Panc1 (cell line): Measurements from ENCODE around the gene PTER. TPM values are rescaled to one million over a fixed set of nuclear protein-coding genes. Genes with fewer than 3 reads are reported as not detected.

Experiments used
- ATAC-seq: fragments of 200-7000 bp; cut with Tn5 transposase; 2 replicates; pipeline ENCODE4 v1.9.1; 2020; ENCODE audit warnings: mild to moderate bottlenecking, moderate library complexity
- Bru-seq: library from RNA; stranded (reverse); fragments of 400-500 nt; gene quantifications from one replicate; lab custom pipeline; 2021; lab: Mats Ljungman, UMichigan
- BruChase-seq, 2 experiments: library from RNA; stranded (reverse); fragments of 400-500 nt; gene quantifications; one replicate each; lab custom pipeline; 2021; lab: Mats Ljungman, UMichigan
- BruUV-seq: library from RNA; stranded (reverse); fragments of 400-500 nt; replicated peaks from 2 replicates; lab custom pipeline; 2021; lab: Mats Ljungman, UMichigan
- CTCF ChIA-PET: fragments of 300-600 bp; sonication (Branson Sonifier 250); formaldehyde crosslinking; loops from one replicate; lab custom pipeline; 2022; ENCODE audit warnings: antibody characterized with exemption; lab: Charles Lee
- POLR2A ChIA-PET: fragments of 300-600 bp; sonication (Branson Sonifier 250); formaldehyde crosslinking; loops from one replicate; lab custom pipeline; 2022; ENCODE audit warnings: antibody characterized with exemption; lab: Charles Lee
- DNase-seq: peaks from one replicate; pipeline ENCODE4 v3.0.0-alpha.2; 2010; ENCODE audit warnings: low read depth, low spot score
- H3K27ac ChIP-seq: 2 replicates; pipeline ENCODE4 v1.5.1; 2011; ENCODE audit warnings: mild to moderate bottlenecking, low read length, inconsistent platforms
- H3K27me3 ChIP-seq: fragments of 200-500 bp; sonication (Bioruptor generic); 2 replicates; pipeline ENCODE4 v1.6.0; 2014; ENCODE audit warnings: low read length, inconsistent platforms; ENCODE audit not compliant: control insufficient read depth, insufficient read depth
- H3K36me3 ChIP-seq: fragments of 200-500 bp; sonication (Bioruptor generic); 2 replicates; pipeline ENCODE4 v1.5.1; 2014; ENCODE audit warnings: inconsistent platforms, mild to moderate bottlenecking, low read length, moderate library complexity; ENCODE audit not compliant: control insufficient read depth, insufficient read depth
- H3K4me1 ChIP-seq: 2 replicates; pipeline ENCODE4 v1.5.1; 2011; ENCODE audit warnings: inconsistent platforms, mild to moderate bottlenecking, low read length, moderate library complexity; ENCODE audit not compliant: control insufficient read depth, insufficient read depth
- H3K4me3 ChIP-seq, 2 experiments: 2 replicates each; pipeline ENCODE4 v1.5.1; 2011 to 2012; ENCODE audit warnings: low read depth in 2 of 2, low read length in 2 of 2, mild to moderate bottlenecking in 2 of 2, inconsistent platforms in 1 of 2, moderate library complexity in 1 of 2
- H3K9me3 ChIP-seq: fragments of 200-500 bp; sonication (Bioruptor generic); 2 replicates; pipeline ENCODE4 v1.5.1; 2014; ENCODE audit warnings: low read depth, mild to moderate bottlenecking, inconsistent platforms, low read length, moderate library complexity; ENCODE audit not compliant: control insufficient read depth, insufficient read depth
- CTCF ChIP-seq: fragments of 450-650 bp; IDR thresholded peaks from 2 replicates; pipeline ENCODE4 v1.5.1; 2017; ENCODE audit warnings: mild to moderate bottlenecking
- POLR2AphosphoS5 ChIP-seq: IDR thresholded peaks from 2 replicates; pipeline ENCODE4 v1.6.1; 2012; ENCODE audit warnings: mild to moderate bottlenecking, low read depth, low read length, moderate library complexity
- SIN3A ChIP-seq: IDR thresholded peaks from 2 replicates; pipeline ENCODE4 v1.6.1; 2012; ENCODE audit warnings: low read depth, mild to moderate bottlenecking, low read length, moderate library complexity, borderline replicate concordance; ENCODE audit not compliant: insufficient read depth
- TCF7L2 ChIP-seq: IDR thresholded peaks from 2 replicates; pipeline ENCODE4 v1.6.1; 2011; ENCODE audit warnings: mild to moderate bottlenecking, low read depth, low read length, inconsistent platforms
- in situ Hi-C: cut with HindIII; loops from 2 replicates; pipeline ENCODE4 v1.10.0; 2016; ENCODE audit warnings: low sequenced_read_pairs, low pct_unique_long_range_greater_than_20kb
- intact Hi-C: fragments of 100-400 bp; cut with micrococcal nuclease; formaldehyde crosslinking; loops from one replicate; pipeline ENCODE4 v1.10.0; 2022; ENCODE audit not compliant: unreplicated experiment
- long read RNA-seq: library from polyadenylated mRNA; unstranded; transcript quantifications from one replicate; pipeline ENCODE4 v2.0.0, GENCODE V29; 2021; ENCODE audit not compliant: unreplicated experiment
- polyA plus RNA-seq: library from polyadenylated mRNA; unstranded; fragments of >200 nt; gene quantifications from one replicate; pipeline ENCODE4 v1.2.1, GENCODE V29; 2012; ENCODE audit warnings: missing spikeins; ENCODE audit not compliant: insufficient read length
- total RNA-seq: library from RNA; stranded (reverse); gene quantifications from one replicate; pipeline ENCODE4 v1.2.1, GENCODE V29; 2021; ENCODE audit not compliant: unreplicated experiment
- TF ChIP-seq, protein P1 (sequence below), 2 experiments: IDR thresholded peaks; 2 replicates each; pipeline ENCODE4 v1.6.1; 2011 to 2012; ENCODE audit warnings: low read depth in 2 of 2, control low read depth in 1 of 2, low read length in 1 of 2, mild to moderate bottlenecking in 1 of 2, moderate library complexity in 1 of 2; ENCODE audit not compliant: insufficient read depth in 1 of 2

The PTER gene, protein sequence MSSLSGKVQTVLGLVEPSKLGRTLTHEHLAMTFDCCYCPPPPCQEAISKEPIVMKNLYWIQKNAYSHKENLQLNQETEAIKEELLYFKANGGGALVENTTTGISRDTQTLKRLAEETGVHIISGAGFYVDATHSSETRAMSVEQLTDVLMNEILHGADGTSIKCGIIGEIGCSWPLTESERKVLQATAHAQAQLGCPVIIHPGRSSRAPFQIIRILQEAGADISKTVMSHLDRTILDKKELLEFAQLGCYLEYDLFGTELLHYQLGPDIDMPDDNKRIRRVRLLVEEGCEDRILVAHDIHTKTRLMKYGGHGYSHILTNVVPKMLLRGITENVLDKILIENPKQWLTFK
- total RNA-seq = 8.8 TPM
- 6.3 TPM for polyA plus RNA-seq
- Bru-seq, nascent RNA = percentile 59 among the genes with signal in this experiment
- BruChase-seq, experiment 1, labeled RNA remaining after a 2-hour chase = percentile 58 among the genes with signal in this experiment
- percentile 64 among the genes with signal in this experiment for BruChase-seq, experiment 2, labeled RNA remaining after a 6-hour chase
- long read RNA-seq, transcript PTER-202 (6 exons, 3,777 nt) = major isoform, 5 of 22 reads
- long read RNA-seq, partial matches to known transcripts = 2 of 22 reads
- long read RNA-seq, other reads (novel, unspliced or antisense) = 10 of 22 reads

DNA sequence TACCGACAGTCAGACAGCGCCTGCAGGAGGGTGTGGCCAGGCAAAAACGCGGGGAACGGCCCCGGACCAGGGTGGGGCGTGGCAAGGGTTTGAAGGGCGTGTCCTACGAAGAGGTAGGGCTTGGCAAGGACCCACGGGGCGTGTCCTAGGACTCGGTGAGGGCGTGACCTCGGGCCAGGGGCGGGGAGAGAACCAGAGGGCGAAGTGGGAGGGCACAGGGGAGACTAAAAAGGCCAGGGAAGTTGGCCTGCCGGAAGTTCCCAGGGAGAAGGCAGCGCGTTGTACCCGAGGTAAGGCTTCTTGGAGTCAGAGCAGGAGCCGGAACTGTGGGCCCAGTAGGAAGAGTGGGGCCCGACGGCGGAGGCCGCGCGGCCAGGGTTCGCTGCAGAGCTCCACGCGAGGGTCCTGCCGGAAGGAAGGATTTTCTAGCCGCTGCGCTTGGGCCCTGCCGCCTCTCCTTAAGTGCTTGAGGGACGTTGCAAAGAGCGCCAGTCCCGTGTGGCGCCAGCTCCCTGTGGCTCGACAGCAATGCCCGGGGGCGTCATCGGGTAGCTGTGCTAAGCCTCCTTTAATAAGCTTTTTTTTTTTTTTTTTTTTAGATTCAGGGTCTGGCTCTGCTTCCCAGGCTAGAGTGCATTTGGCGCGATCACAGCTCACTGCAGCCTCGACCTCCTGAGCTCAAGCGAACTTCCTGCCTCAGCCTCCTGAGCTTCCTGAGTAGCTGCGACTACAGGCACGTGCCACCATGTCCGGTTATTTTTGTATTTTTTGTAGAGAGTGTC lies at the start of gene PTER:
TSS of gene PTER (plus strand) at position 253 of the 782 bp plus-strand sequence. CDS start 47,375 bp downstream, outside the sequence.
- ChIA-PET CTCF (no interaction called here), POLR2A (no interaction called here)
- Histone ChIP-seq H3K27me3 (no peaks in the 10 kb centered on the region), H3K36me3 (no peaks in the 10 kb centered on the region), H3K27ac (peak within 1 kb of the TSS; percentile 84), H3K4me1 (peaks cover 11% of the 10 kb centered on the region), H3K9me3 (no peaks in the 10 kb centered on the region), H3K4me3 (peak within 1 kb of the TSS; percentile 61 to 81)
- in situ Hi-C loops = no loop called here
- no TSS peak for BruUV-seq
- DNase-seq (peak; percentile 89), ATAC-seq (peak; percentile 99)
- TF ChIP-seq TCF7L2 = no peak
- TF ChIP-seq, protein P1, sequence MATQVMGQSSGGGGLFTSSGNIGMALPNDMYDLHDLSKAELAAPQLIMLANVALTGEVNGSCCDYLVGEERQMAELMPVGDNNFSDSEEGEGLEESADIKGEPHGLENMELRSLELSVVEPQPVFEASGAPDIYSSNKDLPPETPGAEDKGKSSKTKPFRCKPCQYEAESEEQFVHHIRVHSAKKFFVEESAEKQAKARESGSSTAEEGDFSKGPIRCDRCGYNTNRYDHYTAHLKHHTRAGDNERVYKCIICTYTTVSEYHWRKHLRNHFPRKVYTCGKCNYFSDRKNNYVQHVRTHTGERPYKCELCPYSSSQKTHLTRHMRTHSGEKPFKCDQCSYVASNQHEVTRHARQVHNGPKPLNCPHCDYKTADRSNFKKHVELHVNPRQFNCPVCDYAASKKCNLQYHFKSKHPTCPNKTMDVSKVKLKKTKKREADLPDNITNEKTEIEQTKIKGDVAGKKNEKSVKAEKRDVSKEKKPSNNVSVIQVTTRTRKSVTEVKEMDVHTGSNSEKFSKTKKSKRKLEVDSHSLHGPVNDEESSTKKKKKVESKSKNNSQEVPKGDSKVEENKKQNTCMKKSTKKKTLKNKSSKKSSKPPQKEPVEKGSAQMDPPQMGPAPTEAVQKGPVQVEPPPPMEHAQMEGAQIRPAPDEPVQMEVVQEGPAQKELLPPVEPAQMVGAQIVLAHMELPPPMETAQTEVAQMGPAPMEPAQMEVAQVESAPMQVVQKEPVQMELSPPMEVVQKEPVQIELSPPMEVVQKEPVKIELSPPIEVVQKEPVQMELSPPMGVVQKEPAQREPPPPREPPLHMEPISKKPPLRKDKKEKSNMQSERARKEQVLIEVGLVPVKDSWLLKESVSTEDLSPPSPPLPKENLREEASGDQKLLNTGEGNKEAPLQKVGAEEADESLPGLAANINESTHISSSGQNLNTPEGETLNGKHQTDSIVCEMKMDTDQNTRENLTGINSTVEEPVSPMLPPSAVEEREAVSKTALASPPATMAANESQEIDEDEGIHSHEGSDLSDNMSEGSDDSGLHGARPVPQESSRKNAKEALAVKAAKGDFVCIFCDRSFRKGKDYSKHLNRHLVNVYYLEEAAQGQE (IDR thresholded peaks at IDR 0.05; ENCODE audit: insufficient read depth in 1 of 2, low read depth in 2 of 2, low read length in 1 of 2) = no peak
- TF ChIP-seq SIN3A = no peak
- TF ChIP-seq POLR2AphosphoS5 = peak; percentile 66
- TF ChIP-seq CTCF = no peak
- intact Hi-C loops = no loop called here

DNA sequence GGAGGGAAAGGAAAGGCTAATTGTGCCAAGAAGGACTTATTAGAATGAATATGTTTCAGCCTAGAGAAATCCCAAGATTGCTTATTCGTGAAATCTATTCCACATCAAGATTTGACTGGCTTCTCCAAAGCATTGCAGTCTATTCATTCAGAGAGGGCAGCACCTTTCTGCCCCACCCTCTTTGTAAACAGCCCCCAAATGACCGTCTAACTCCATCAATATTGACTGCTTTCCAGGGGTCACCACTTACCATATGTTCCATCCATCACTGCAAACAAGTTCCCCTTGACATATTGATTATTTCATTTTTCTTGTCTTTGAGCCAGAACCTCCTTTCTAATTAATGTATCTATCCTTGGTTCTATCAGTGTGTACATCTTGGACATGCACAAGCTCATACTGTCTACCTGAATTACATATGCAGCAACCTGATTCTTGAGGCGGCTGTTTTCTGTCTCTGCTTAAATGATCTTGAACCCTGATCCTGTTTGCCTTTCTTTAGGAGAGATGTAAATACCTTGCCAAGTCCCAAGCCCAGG lies 44.2 kb upstream of the PTER start:
- ChIA-PET POLR2A (no interaction called here), CTCF (no interaction called here)
- in situ Hi-C loops = no loop called here
- Histone ChIP-seq H3K27ac (no peak overlapping the region), H3K4me3 (no peak overlapping the region), H3K4me1 (no peaks in the 10 kb centered on the region), H3K9me3 (no peaks in the 10 kb centered on the region), H3K36me3 (no peaks in the 10 kb centered on the region), H3K27me3 (no peaks in the 10 kb centered on the region)
- DNase-seq (no peak), ATAC-seq (no peak)
- no peak for TF ChIP-seq TCF7L2
- TF ChIP-seq SIN3A = no peak
- intact Hi-C loops = no loop called here
- no TSS peak for BruUV-seq
